AG04450 (cell line): Measurements from ENCODE around the gene SRRM4. TPM values are rescaled to one million over a fixed set of nuclear protein-coding genes. Genes with fewer than 3 reads are reported as not detected.

ENCODE experiments used
- CTCF ChIA-PET: fragments of 300-600, 350-600 bp; formaldehyde crosslinking; extraction: SDS; loops from one replicate; lab custom pipeline; 2022; ENCODE audit warnings: antibody characterized with exemption, inconsistent platforms; lab: Charles Lee
- POLR2A ChIA-PET: fragments of 350-600 bp; formaldehyde crosslinking; extraction: SDS; loops from one replicate; lab custom pipeline; 2021; ENCODE audit warnings: antibody characterized with exemption, inconsistent platforms; lab: Yijun Ruan, JAX
- DNase-seq: peaks from one replicate; pipeline ENCODE4 v3.0.0-alpha.2; 2011; ENCODE audit warnings: low read depth, low spot score
- H3K27ac ChIP-seq: one replicate; pipeline ENCODE4 v1.5.1; 2012; ENCODE audit warnings: low read depth, low read length, control low read depth
- H3K27me3 ChIP-seq: one replicate; pipeline ENCODE4 v1.6.0; 2012; ENCODE audit warnings: low read length; ENCODE audit not compliant: control insufficient read depth, insufficient read depth
- H3K4me3 ChIP-seq: 2 replicates; pipeline ENCODE4 v1.5.1; 2011; ENCODE audit warnings: mild to moderate bottlenecking, low read depth, low read length, control low read depth
- H3K9me3 ChIP-seq: 2 replicates; pipeline ENCODE4 v1.5.1; 2012; ENCODE audit warnings: low read length; ENCODE audit not compliant: control insufficient read depth, insufficient read depth
- CTCF ChIP-seq: IDR thresholded peaks from 2 replicates; pipeline ENCODE4 v1.5.1; 2011; ENCODE audit warnings: low read depth, low read length, control low read depth, inconsistent platforms
- polyA minus RNA-seq: library from RNA; depleted of rRNA, polyadenylated mRNA; stranded (reverse); fragments of >200 nt; gene quantifications from 2 replicates; pipeline ENCODE4 v1.2.3, GENCODE V29; 2011; rRNA and poly(A)+ RNA removed
- polyA plus RNA-seq: library from polyadenylated mRNA; depleted of rRNA; stranded (reverse); fragments of >200 nt; gene quantifications from 2 replicates; pipeline ENCODE4 v1.2.3, GENCODE V29; 2011; rRNA removed

Gene SRRM4
- not detected in 2 replicates for polyA plus RNA-seq
- not detected in 2 replicates for polyA minus RNA-seq

GRCh38 chr12:118981285-118982211 is at the start of gene SRRM4:
Gene SRRM4 (plus strand): TSS chr12:118981541. CDS start chr12:118981883, 342 bp downstream.
- ChIA-PET POLR2A (no interaction called here), CTCF (no interaction called here)
- H3K4me3 ChIP-seq, result no peak within 1 kb of the TSS
- no peaks in the 10 kb centered on the region for H3K27me3 ChIP-seq
- TF ChIP-seq CTCF, result no peak
- no peak for DNase-seq
- peaks cover 18% of the 10 kb centered on the region for H3K9me3 ChIP-seq
- no peak within 1 kb of the TSS for H3K27ac ChIP-seq

- Histone ChIP-seq H3K4me3 (no peak overlapping the region), H3K27me3 (no peaks in the 10 kb centered on the region), H3K9me3 (peaks cover 25% of the 10 kb centered on the region), H3K27ac (no peak overlapping the region)
- ChIA-PET CTCF (interaction anchor here (1.1 kb wide), 1 partner anchor 467 kb away, joined by 3 read pairs; no protein-coding TSS in a partner anchor), POLR2A (no interaction called here)
- DNase-seq, result no peak
- TF ChIP-seq CTCF, result no peak
These were observed 35.1 kb upstream of the SRRM4 start for GRCh38 chr12:118946256-118946655.

- POLR2A ChIA-PET, result no interaction called here
- CTCF ChIA-PET, result no interaction called here
- Histone ChIP-seq H3K9me3 (peaks cover 12% of the 10 kb centered on the region; the same call in 1 of the 2 replicates), H3K27me3 (no peaks in the 10 kb centered on the region), H3K27ac (no peak overlapping the region), H3K4me3 (no peak overlapping the region)
- no peak for TF ChIP-seq CTCF
- no peak for DNase-seq
These were observed 22.8 kb upstream of the SRRM4 start for GRCh38 chr12:118958520-118958919.

GRCh38 chr12:118959348-118959747 is 22.0 kb upstream of the SRRM4 start:
- Histone ChIP-seq H3K27me3 (no peaks in the 10 kb centered on the region), H3K9me3 (peaks cover 12% of the 10 kb centered on the region; the same call in 1 of the 2 replicates), H3K4me3 (no peak overlapping the region), H3K27ac (no peak overlapping the region)
- no peak for TF ChIP-seq CTCF
- DNase-seq, result no peak
- ChIA-PET CTCF (no interaction called here), POLR2A (no interaction called here)

- Histone ChIP-seq H3K4me3 (no peak overlapping the region), H3K9me3 (peaks cover 12% of the 10 kb centered on the region; the same call in 1 of the 2 replicates), H3K27ac (no peak overlapping the region), H3K27me3 (no peaks in the 10 kb centered on the region)
- POLR2A ChIA-PET, result no interaction called here
- CTCF ChIA-PET, result no interaction called here
- DNase-seq, result no peak
- TF ChIP-seq CTCF, result no peak
These were observed 21.3 kb upstream of the SRRM4 start for GRCh38 chr12:118959985-118960560.
